H1 (cell line): ENCODE results near the gene TSEN34.

Experiments
- ATF2 ChIP-seq: IDR thresholded peaks from 2 replicates; pipeline ENCODE4 v1.6.1; 2012; ENCODE audit warnings: low read length, inconsistent platforms
- CHD1 ChIP-seq: IDR thresholded peaks from 2 replicates; pipeline ENCODE4 v1.6.1; 2012; ENCODE audit warnings: low read depth, low read length, improper control_type of control experiment
- GABPA ChIP-seq: IDR thresholded peaks from 2 replicates; pipeline ENCODE4 v1.6.1; 2011; ENCODE audit warnings: mild to moderate bottlenecking, low read length, moderate library complexity, borderline replicate concordance; ENCODE audit not compliant: insufficient read depth
- GTF2F1 ChIP-seq: IDR thresholded peaks from 2 replicates; pipeline ENCODE4 v1.6.1; 2012; ENCODE audit warnings: low read depth, low read length, improper control_type of control experiment, borderline replicate concordance
- JUN ChIP-seq: IDR thresholded peaks from 2 replicates; pipeline ENCODE4 v1.6.1; 2011; ENCODE audit warnings: low read depth, mild to moderate bottlenecking, improper control_type of control experiment, low read length
- JUND ChIP-seq: IDR thresholded peaks from 2 replicates; pipeline ENCODE4 v1.6.1; 2011; ENCODE audit warnings: mild to moderate bottlenecking, improper control_type of control experiment, low read length
- NRF1 ChIP-seq: IDR thresholded peaks from 2 replicates; pipeline ENCODE4 v1.6.1; 2011; ENCODE audit warnings: mild to moderate bottlenecking, low read depth, low read length, improper control_type of control experiment
- POLR2A ChIP-seq, 2 experiments: IDR thresholded peaks; 1 replicate in 1 of 2; 2 replicates in 1 of 2; pipeline ENCODE4 v1.6.1; 2011; ENCODE audit warnings: low read depth in 2 of 2, low read length in 2 of 2, mild to moderate bottlenecking in 2 of 2; ENCODE audit errors: control extremely low read depth in 1 of 2
- RAD21 ChIP-seq, 2 experiments: IDR thresholded peaks in 1 of 2; conservative IDR thresholded peaks in 1 of 2; 2 replicates each; pipeline ENCODE4 v1.6.1; 2011; ENCODE audit warnings: low read depth in 2 of 2, low read length in 2 of 2, improper control_type of control experiment in 1 of 2, inconsistent platforms in 1 of 2, mild to moderate bottlenecking in 1 of 2, moderate library complexity in 1 of 2
- RNF2 ChIP-seq: fragments of 200-900, 300-1000 bp; sonication (generic); IDR thresholded peaks from 2 replicates; pipeline ENCODE4 v1.7.1; 2016; ENCODE audit warnings: borderline replicate concordance, low read depth, mild to moderate bottlenecking, antibody characterized with exemption, low read length; ENCODE audit not compliant: poor library complexity, severe bottlenecking; ENCODE audit errors: missing control alignments
- SAP30 ChIP-seq: fragments of 300-600 bp; sonication (generic); IDR thresholded peaks from 2 replicates; pipeline ENCODE4 v1.7.1; 2012; ENCODE audit warnings: low read length, moderate library complexity, mild to moderate bottlenecking, inconsistent platforms; ENCODE audit not compliant: insufficient read depth, insufficient replicate concordance
- SP1 ChIP-seq: IDR thresholded peaks from 2 replicates; pipeline ENCODE4 v1.6.1; 2011; ENCODE audit warnings: low read depth, low read length
- TAF1 ChIP-seq: IDR thresholded peaks from 2 replicates; pipeline ENCODE4 v1.6.1; 2011; ENCODE audit warnings: mild to moderate bottlenecking, low read depth, low read length
- TF ChIP-seq, protein P1 (sequence below), 3 experiments: IDR thresholded peaks; 1 replicate in 2 of 3; 2 replicates in 1 of 3; pipeline versions ENCODE4 v1.5.1 to v1.6.1; 2011; ENCODE audit warnings: low read length in 3 of 3, mild to moderate bottlenecking in 3 of 3, inconsistent platforms in 2 of 3, low read depth in 1 of 3, moderate library complexity in 1 of 3; ENCODE audit not compliant: insufficient read depth in 1 of 3; ENCODE audit errors: control extremely low read depth in 1 of 3

GRCh38 chr19:54201172-54201701 lies 10.1 kb downstream of the TSEN34 start:
- TF ChIP-seq, protein P1, sequence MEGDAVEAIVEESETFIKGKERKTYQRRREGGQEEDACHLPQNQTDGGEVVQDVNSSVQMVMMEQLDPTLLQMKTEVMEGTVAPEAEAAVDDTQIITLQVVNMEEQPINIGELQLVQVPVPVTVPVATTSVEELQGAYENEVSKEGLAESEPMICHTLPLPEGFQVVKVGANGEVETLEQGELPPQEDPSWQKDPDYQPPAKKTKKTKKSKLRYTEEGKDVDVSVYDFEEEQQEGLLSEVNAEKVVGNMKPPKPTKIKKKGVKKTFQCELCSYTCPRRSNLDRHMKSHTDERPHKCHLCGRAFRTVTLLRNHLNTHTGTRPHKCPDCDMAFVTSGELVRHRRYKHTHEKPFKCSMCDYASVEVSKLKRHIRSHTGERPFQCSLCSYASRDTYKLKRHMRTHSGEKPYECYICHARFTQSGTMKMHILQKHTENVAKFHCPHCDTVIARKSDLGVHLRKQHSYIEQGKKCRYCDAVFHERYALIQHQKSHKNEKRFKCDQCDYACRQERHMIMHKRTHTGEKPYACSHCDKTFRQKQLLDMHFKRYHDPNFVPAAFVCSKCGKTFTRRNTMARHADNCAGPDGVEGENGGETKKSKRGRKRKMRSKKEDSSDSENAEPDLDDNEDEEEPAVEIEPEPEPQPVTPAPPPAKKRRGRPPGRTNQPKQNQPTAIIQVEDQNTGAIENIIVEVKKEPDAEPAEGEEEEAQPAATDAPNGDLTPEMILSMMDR (IDR thresholded peaks at IDR 0.05; ENCODE audit: control extremely low read depth in 1 of 3, insufficient read depth in 1 of 3, low read depth in 1 of 3, low read length in 3 of 3), result no peak
- no peak for TF ChIP-seq JUN
- TF ChIP-seq RAD21 (IDR thresholded peaks at IDR 0.05 in 1 of 2, conservative IDR thresholded peaks at IDR 0.05 in 1 of 2; ENCODE audit: low read depth in 2 of 2, low read length in 2 of 2), result no peak
- TF ChIP-seq GTF2F1, result no peak
- no peak for TF ChIP-seq GABPA
- no peak for TF ChIP-seq TAF1
- TF ChIP-seq JUND, result no peak
- TF ChIP-seq SP1, result no peak
- TF ChIP-seq RNF2, result no peak
- no peak for TF ChIP-seq ATF2
- TF ChIP-seq SAP30, result peak; percentile 79
- no peak for TF ChIP-seq POLR2A (IDR thresholded peaks at IDR 0.05; ENCODE audit: control extremely low read depth in 1 of 2, low read depth in 2 of 2, low read length in 2 of 2)
- no peak for TF ChIP-seq CHD1
- TF ChIP-seq NRF1, result no peak
